Measurements from ENCODE around the gene SZT2.
"Not testable (repeated sequence)": the region's sequence is repeated elsewhere in the genome, so short reads cannot be mapped to it uniquely, and the experiment has no call there.

The SZT2 gene

GRCh38 chr1:43392702-43393101 is 3.0 kb downstream of the SZT2 start:
- DNase-seq, result no peak

GRCh38 chr1:43395523-43395922 is 5.8 kb downstream of the SZT2 start:
- DNase-seq, result no peak

- no peak for DNase-seq
Observed at GRCh38 chr1:43396059-43396458, 6.4 kb downstream of the SZT2 start.

GRCh38 chr1:43398227-43398626 is 8.5 kb downstream of the SZT2 start:
- DNase-seq, result no peak

- DNase-seq, result not testable (repeated sequence)
Observed at GRCh38 chr1:43400441-43400840, 10.7 kb downstream of the SZT2 start.

- no peak for DNase-seq
Observed at GRCh38 chr1:43402089-43402865, 12.6 kb downstream of the SZT2 start.

GRCh38 chr1:43404353-43404752 is 14.7 kb downstream of the SZT2 start:
- no peak for DNase-seq

GRCh38 chr1:43405219-43405875 is 15.6 kb downstream of the SZT2 start:
- DNase-seq, result no peak

- DNase-seq, result no peak
Observed at GRCh38 chr1:43405876-43406234, 16.2 kb downstream of the SZT2 start.

- DNase-seq, result no peak
Observed at GRCh38 chr1:43410571-43410970, 20.9 kb downstream of the SZT2 start.

- not testable (repeated sequence) for DNase-seq
Observed at GRCh38 chr1:43413426-43413825, 23.7 kb downstream of the SZT2 start.

- DNase-seq, result peak in 1 of 2 experiments; percentile 37
Observed at GRCh38 chr1:43414634-43415223, 25.0 kb downstream of the SZT2 start.

- no peak for DNase-seq
Observed at GRCh38 chr1:43415901-43416300, 26.2 kb downstream of the SZT2 start.

GRCh38 chr1:43418858-43419257 is 29.2 kb downstream of the SZT2 start:
- DNase-seq, result no peak

- no peak for DNase-seq
Observed at GRCh38 chr1:43419627-43420425, 30.1 kb downstream of the SZT2 start.

GRCh38 chr1:43420874-43421273 is 31.2 kb downstream of the SZT2 start:
- no peak for DNase-seq

- DNase-seq, result no peak
Observed at GRCh38 chr1:43421396-43421795, 31.7 kb downstream of the SZT2 start.

GRCh38 chr1:43421976-43422750 is 32.5 kb downstream of the SZT2 start:
- DNase-seq, result no peak

GRCh38 chr1:43422995-43423671 is 33.4 kb downstream of the SZT2 start:
- DNase-seq, result no peak

GRCh38 chr1:43423672-43424550 is 34.2 kb downstream of the SZT2 start:
- DNase-seq, result no peak

GRCh38 chr1:43425045-43425444 is 35.3 kb downstream of the SZT2 start:
- DNase-seq, result no peak

Measured in SW 1271 (cell line).